A673 (cell line): ENCODE measurements around the gene SKI.

ENCODE experiments used
- EZH2 ChIP-seq: fragments of 200-600 bp; sonication (generic); IDR thresholded peaks from 2 replicates; pipeline ENCODE4 v1.6.1; 2017; ENCODE audit warnings: borderline replicate concordance, low read depth, mild to moderate bottlenecking, mixed read lengths, antibody characterized with exemption, low read length; ENCODE audit not compliant: poor library complexity, severe bottlenecking
- TF ChIP-seq, protein P1 (sequence below): fragments of 300-800, 200-600 bp; sonication (generic); conservative IDR thresholded peaks from 2 replicates; pipeline ENCODE4 v1.5.1; 2017; ENCODE audit warnings: low read depth, mild to moderate bottlenecking, antibody characterized with exemption, low read length, moderate library complexity, mixed read lengths

DNA sequence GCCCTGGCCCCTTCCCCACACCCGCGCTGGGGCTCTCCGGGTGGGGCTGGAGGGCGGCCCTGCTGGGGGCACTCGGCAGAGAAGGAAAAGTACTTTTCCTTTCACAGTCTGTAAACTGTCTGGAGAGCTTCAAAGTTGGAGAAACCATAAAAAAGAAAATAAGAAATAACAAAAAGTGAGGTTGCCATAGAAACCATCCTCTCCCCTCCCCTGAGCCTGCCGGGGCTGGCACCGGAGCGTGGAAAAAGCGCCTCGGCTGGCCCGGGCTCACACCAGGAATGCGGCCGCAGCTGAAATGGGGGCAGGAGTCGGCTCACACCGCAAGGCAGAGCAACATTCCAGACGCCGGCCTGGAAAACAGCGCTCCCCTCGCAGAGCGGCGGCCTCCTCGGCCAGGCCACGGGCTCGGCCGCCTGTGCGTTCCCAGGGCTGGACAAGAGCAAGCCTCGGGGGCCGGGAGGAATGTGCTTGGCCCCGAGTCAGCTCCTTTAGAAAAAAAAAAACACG, 94.0 kb downstream of the SKI start:
- TF ChIP-seq, protein P1, sequence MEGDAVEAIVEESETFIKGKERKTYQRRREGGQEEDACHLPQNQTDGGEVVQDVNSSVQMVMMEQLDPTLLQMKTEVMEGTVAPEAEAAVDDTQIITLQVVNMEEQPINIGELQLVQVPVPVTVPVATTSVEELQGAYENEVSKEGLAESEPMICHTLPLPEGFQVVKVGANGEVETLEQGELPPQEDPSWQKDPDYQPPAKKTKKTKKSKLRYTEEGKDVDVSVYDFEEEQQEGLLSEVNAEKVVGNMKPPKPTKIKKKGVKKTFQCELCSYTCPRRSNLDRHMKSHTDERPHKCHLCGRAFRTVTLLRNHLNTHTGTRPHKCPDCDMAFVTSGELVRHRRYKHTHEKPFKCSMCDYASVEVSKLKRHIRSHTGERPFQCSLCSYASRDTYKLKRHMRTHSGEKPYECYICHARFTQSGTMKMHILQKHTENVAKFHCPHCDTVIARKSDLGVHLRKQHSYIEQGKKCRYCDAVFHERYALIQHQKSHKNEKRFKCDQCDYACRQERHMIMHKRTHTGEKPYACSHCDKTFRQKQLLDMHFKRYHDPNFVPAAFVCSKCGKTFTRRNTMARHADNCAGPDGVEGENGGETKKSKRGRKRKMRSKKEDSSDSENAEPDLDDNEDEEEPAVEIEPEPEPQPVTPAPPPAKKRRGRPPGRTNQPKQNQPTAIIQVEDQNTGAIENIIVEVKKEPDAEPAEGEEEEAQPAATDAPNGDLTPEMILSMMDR: no peak
- TF ChIP-seq EZH2: no peak
